ENCODE results near the gene SEC63.

DNA sequence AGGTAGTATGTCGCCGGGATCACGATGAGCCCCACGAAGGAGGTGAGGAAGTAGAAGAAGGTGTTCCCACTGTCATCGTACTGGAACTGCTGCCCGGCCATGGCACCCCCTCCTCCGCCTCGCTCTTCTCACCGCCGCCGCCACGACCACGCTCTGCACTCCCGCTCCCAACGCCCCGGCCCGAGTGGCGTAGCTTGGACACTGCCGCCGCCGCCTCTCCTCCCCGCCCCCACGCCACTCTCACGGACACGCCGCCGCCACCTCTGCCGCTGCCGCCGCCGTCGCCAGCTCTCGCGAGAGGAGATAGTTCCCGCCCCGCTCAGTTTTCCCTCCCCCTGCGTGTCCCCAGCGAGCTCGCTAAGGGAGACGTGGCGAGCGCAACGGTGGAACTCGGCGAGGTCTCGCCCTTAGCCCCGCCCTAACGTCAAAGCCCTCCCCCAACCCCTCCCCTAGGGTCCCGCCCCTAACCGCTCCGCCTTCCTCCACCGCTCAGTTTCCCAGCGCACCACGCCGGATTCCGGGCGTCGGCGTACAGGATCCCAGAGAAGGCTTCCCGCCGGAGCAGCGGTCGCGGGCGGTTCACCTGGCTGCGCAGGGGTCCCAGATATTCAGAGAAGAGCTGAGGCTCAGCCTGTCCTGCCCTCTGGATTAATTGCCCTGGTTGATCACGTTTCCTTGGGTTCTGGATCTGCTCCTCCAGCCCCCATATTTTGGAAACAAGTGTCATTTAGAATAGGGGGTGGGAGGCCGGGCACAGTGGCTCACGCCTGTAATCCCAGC, at the start of gene SEC63:
- peak; percentile 71 for TF ChIP-seq TAF1 (IDR thresholded peaks at IDR 0.05; ENCODE audit: low read depth, low read length)
- peak; percentile 76 for TF ChIP-seq POLR2AphosphoS5 (IDR thresholded peaks at IDR 0.05; ENCODE audit: low read depth, low read length)
